Adrenal gland (tissue), 12 donors: Measurements from ENCODE around the gene ZNF155. TPM values are rescaled to one million over a fixed set of nuclear protein-coding genes. Genes with fewer than 3 reads are reported as not detected.

Experiments
- DNase-seq, 7 donors: peaks; one replicate each; pipeline ENCODE4 v3.0.0-alpha.2; 2019 to 2020
- H3K27ac ChIP-seq, 5 donors: fragments of 200-600 bp; sonication (generic) in 4 of 5; 1 replicate in 3 of 5; 2 replicates in 2 of 5; pipeline versions ENCODE4 v1.5.1 to v1.8.0; 2016 to 2020; ENCODE audit warnings: mild to moderate bottlenecking in 1 of 5
- H3K27me3 ChIP-seq: fragments of 200-600 bp; 2 replicates; pipeline ENCODE4 v1.8.0; 2021
- H3K36me3 ChIP-seq, 2 donors: fragments of 200-600 bp; replicated peaks in 1 of 2; 1 replicate in 1 of 2; 2 replicates in 1 of 2; pipeline versions ENCODE4 v1.5.1 to v1.8.0; 2018 to 2022
- H3K4me1 ChIP-seq, 2 donors: fragments of 200-600 bp; replicated peaks in 1 of 2; 1 replicate in 1 of 2; 2 replicates in 1 of 2; pipeline versions ENCODE4 v1.5.1 to v1.8.0; 2018 to 2021
- H3K4me3 ChIP-seq, 4 donors: fragments of 200-600 bp; sonication (generic) in 3 of 4; one replicate each; pipeline ENCODE4 v1.5.1; 2016 to 2018
- H3K9me3 ChIP-seq, 3 donors: fragments of 200-600 bp; sonication (generic) in 1 of 3; replicated peaks in 1 of 3; 1 replicate in 2 of 3; 2 replicates in 1 of 3; pipeline versions ENCODE4 v1.5.1 to v1.8.0; 2016 to 2021
- POLR2A ChIP-seq, 2 donors: fragments of 450-650 bp; IDR thresholded peaks; one replicate each; pipeline ENCODE4 v1.6.1; 2017; ENCODE audit warnings: antibody characterized with exemption in 2 of 2, mild to moderate bottlenecking in 2 of 2, moderate library complexity in 1 of 2
- WGBS, 4 donors: extraction: QIAGEN DNeasy Blood & Tissue Kit in 2 of 4; methylation state at CpG; one replicate each; pipeline versions ENCODE4 v1.1.5 to v1.1.7; 2013 to 2017; 5-methylcytosine and 5-hydroxymethylcytosine counted together
- intact Hi-C, 2 donors: fragments of 100-400 bp; cut with DNase I; formaldehyde crosslinking; loops; one replicate each; pipeline versions ENCODE4 v1.14.1 to v1.15.0; 2022 to 2023
- polyA plus RNA-seq, 3 donors: library from polyadenylated mRNA; stranded (reverse); fragments of 200-250 nt in 2 of 3; fragments of 350-450 nt in 1 of 3; fragmentation: Illumina TruSeq in 1 of 3; extraction: RNeasy Lipid Tissue Mini Kit (QIAGEN cat#74804) in 1 of 3; gene quantifications; one replicate each; pipeline ENCODE4 v1.2.3, GENCODE V29; 2013 to 2014
- small RNA-seq, 2 donors: library from RNA; depleted of rRNA; stranded (forward); fragments of <200 nt; gene quantifications; one replicate each; pipeline ENCODE3, GENCODE V24; 2016
- total RNA-seq, 9 donors: library from RNA; depleted of rRNA in 4 of 9; stranded (reverse); fragments of >200 nt in 4 of 9; fragments of 120-200 nt in 1 of 9; fragmentation: NEBNext Ultra II Directional in 1 of 9; extraction: Animal tissue kit (Norgen Biotek cat#: 25700) in 1 of 9; gene quantifications; one replicate each; pipeline versions ENCODE4 v1.1.0 to v1.2.4, GENCODE V29; 2013 to 2023
- TF ChIP-seq, protein P1 (sequence below), 6 experiments: fragments of 450-650 bp in 4 of 6; fragments of 200-600 bp in 2 of 6; sonication (generic) in 1 of 6; IDR thresholded peaks; 1 replicate in 5 of 6; 2 replicates in 1 of 6; pipeline versions ENCODE4 v1.5.1 to v1.8.0; 2016 to 2021; ENCODE audit warnings: antibody characterized with exemption in 6 of 6, mild to moderate bottlenecking in 2 of 6, moderate library complexity in 1 of 6
- donor health status: healthy with polysubstance abuse.
- donor health status: Bipolar disorder and iron deficiency.
- donor health status: DM: yes; HTN: yes; CAD: no.
- donor health status: DM: no; HTN: no; CAD: no.
- donor health status: DM: no; HTN: no; CAD: no.
- donor health status: DM: yes; HTN: yes; CAD: no.

Gene ZNF155
- total and polyA plus RNA-seq, 12 donors: 2.6 to 18.8 (median 11.0) TPM

DNA sequence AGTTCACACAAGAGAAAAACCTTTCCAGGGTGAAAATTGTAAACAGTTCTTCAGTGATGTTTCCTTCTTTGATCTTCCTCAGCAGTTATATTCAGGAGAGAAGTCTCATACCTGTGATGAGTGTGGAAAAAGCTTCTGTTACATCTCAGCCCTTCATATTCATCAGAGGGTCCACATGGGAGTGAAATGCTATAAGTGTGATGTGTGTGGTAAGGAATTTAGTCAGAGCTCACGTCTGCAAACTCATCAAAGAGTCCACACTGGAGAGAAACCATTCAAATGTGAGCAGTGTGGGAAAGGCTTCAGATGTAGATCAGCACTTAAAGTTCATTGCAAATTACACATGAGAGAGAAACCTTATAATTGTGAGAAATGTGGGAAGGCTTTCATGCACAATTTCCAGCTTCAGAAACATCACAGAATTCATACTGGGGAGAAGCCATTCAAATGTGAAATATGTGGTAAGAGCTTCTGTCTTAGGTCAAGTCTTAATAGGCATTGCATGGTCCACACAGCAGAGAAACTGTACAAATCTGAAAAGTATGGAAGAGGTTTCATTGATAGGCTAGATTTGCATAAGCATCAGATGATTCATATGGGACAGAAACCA, 48.1 kb downstream of the ZNF155 start:
- Histone ChIP-seq H3K4me1 (no peaks in the 10 kb centered on the region), H3K27ac (no peak overlapping the region), H3K36me3 (peaks cover 0 to 48% of the 10 kb centered on the region in 2 donors), H3K27me3 (no peaks in the 10 kb centered on the region), H3K4me3 (no peak overlapping the region), H3K9me3 (peaks cover 0 to 33% (median 16%) of the 10 kb centered on the region in 3 donors)
- WGBS, 4 donors: 81 to 97% (median 88%) methylated on average over 1 of the region's 1 CpG
- intact Hi-C loops: no loop called here
- TF ChIP-seq, protein P1, sequence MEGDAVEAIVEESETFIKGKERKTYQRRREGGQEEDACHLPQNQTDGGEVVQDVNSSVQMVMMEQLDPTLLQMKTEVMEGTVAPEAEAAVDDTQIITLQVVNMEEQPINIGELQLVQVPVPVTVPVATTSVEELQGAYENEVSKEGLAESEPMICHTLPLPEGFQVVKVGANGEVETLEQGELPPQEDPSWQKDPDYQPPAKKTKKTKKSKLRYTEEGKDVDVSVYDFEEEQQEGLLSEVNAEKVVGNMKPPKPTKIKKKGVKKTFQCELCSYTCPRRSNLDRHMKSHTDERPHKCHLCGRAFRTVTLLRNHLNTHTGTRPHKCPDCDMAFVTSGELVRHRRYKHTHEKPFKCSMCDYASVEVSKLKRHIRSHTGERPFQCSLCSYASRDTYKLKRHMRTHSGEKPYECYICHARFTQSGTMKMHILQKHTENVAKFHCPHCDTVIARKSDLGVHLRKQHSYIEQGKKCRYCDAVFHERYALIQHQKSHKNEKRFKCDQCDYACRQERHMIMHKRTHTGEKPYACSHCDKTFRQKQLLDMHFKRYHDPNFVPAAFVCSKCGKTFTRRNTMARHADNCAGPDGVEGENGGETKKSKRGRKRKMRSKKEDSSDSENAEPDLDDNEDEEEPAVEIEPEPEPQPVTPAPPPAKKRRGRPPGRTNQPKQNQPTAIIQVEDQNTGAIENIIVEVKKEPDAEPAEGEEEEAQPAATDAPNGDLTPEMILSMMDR (IDR thresholded peaks at IDR 0.05): no peak
- no peak for TF ChIP-seq POLR2A (IDR thresholded peaks at IDR 0.05)
- no peak for DNase-seq

DNA sequence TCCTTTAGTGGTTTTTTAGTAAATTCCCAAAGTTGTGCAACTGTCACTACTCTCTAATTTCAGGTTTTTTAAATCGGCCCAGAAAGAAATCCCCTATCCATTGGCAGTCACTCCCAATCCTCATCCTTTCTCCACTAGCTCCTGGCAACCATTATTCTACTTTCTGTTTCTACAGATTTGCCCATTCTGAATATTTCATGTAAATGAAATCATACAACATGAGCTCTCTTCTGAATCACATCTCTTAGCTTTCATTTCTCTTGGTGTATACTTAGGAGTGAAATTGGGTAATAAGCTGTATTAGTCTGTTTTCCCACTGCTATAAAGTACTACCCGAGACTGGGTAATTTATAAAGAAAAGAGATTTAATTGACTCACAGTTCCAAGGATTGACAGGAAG, 58.2 kb downstream of the ZNF155 start:
- no peaks in the 10 kb centered on the region for H3K36me3 ChIP-seq
- H3K4me3 ChIP-seq: no peak overlapping the region
- DNase-seq: no peak
- 61 to 64% (median 62%) methylated on average over 2 of the region's 2 CpGs for WGBS, 4 donors
- H3K4me1 ChIP-seq: no peaks in the 10 kb centered on the region
- no peak overlapping the region for H3K27ac ChIP-seq
- intact Hi-C loops: no loop called here
- H3K9me3 ChIP-seq: no peaks in the 10 kb centered on the region
- no peaks in the 10 kb centered on the region for H3K27me3 ChIP-seq
- no peak for TF ChIP-seq POLR2A (IDR thresholded peaks at IDR 0.05)
- TF ChIP-seq, protein P1 (IDR thresholded peaks at IDR 0.05): no peak

Small RNA genes within 50 kb of the gene (small RNA-seq; reads per million reads assigned to genes)
- 0 reads per million in 2 donors for gene AC006213.5

Other genes with a start within 250 kb of the ZNF155 start
- gene SMG9, start 229.2 kb upstream of the ZNF155 start, total RNA-seq: 10 to 100 TPM; 19.4 to 58.5 (median 34.4) TPM
- 10 to 100 TPM; 39.9 to 63.2 (median 51.6) TPM for gene SMG9, start 229.2 kb upstream of the ZNF155 start, polyA plus RNA-seq
- gene KCNN4, start 203.2 kb upstream of the ZNF155 start, total RNA-seq: 1 to 10 TPM in 3 of 9 donors, under 1 TPM in 6; 0.22 to 2.9 (median 0.52) TPM
- 10 to 100 TPM in 1 of 3 donors, 1 to 10 TPM in 1, under 1 TPM in 1; 0.48 to 13.0 (median 3.2) TPM for gene KCNN4, start 203.2 kb upstream of the ZNF155 start, polyA plus RNA-seq
- gene LYPD5, start 181.7 kb upstream of the ZNF155 start, total RNA-seq: 1 to 10 TPM in 5 of 9 donors, under 1 TPM in 3, not detected in 1; 0.35 to 3.0 (median 1.2) TPM
- gene LYPD5, start 181.7 kb upstream of the ZNF155 start, polyA plus RNA-seq: under 1 TPM; 0.32 to 0.55 (median 0.40) TPM
- 10 to 100 TPM in 4 of 9 donors, 1 to 10 TPM in 5; 2.8 to 24.1 (median 8.2) TPM for gene ZNF283, start 156.9 kb upstream of the ZNF155 start, total RNA-seq
- 1 to 10 TPM; 2.4 to 5.5 (median 5.0) TPM for gene ZNF283, start 156.9 kb upstream of the ZNF155 start, polyA plus RNA-seq
- 1 to 10 TPM in 7 of 9 donors, under 1 TPM in 1, not detected in 1; 0.55 to 6.5 (median 2.3) TPM for gene ZNF404, start 100.2 kb upstream of the ZNF155 start, total RNA-seq
- 10 to 100 TPM in 1 of 3 donors, 1 to 10 TPM in 2; 2.1 to 31.4 (median 7.0) TPM for gene ZNF404, start 100.2 kb upstream of the ZNF155 start, polyA plus RNA-seq
- gene ZNF45, start 48.9 kb upstream of the ZNF155 start, total RNA-seq: 10 to 100 TPM; 12.7 to 22.4 (median 17.0) TPM
- gene ZNF45, start 48.9 kb upstream of the ZNF155 start, polyA plus RNA-seq: 10 to 100 TPM in 1 of 3 donors, 1 to 10 TPM in 2; 5.8 to 16.0 (median 6.5) TPM
- gene ZNF221, start 33.0 kb upstream of the ZNF155 start, total RNA-seq: 10 to 100 TPM in 4 of 9 donors, 1 to 10 TPM in 5; 3.8 to 12.8 (median 9.2) TPM
- 1 to 10 TPM; 2.6 to 4.0 (median 3.1) TPM for gene ZNF221, start 33.0 kb upstream of the ZNF155 start, polyA plus RNA-seq
- gene ZNF230, start 18.8 kb downstream of the ZNF155 start, total RNA-seq: 1 to 10 TPM; 1.4 to 6.1 (median 4.5) TPM
- gene ZNF230, start 18.8 kb downstream of the ZNF155 start, polyA plus RNA-seq: 1 to 10 TPM; 3.0 to 3.5 (median 3.2) TPM
- 10 to 100 TPM in 1 of 9 donors, 1 to 10 TPM in 8; 2.3 to 10.9 (median 4.5) TPM for gene ZNF222, start 41.2 kb downstream of the ZNF155 start, total RNA-seq
- gene ZNF222, start 41.2 kb downstream of the ZNF155 start, polyA plus RNA-seq: 1 to 10 TPM; 4.1 to 7.8 (median 4.5) TPM
- gene ZNF223, start 67.8 kb downstream of the ZNF155 start, total RNA-seq: 10 to 100 TPM in 1 of 9 donors, 1 to 10 TPM in 8; 1.6 to 12.5 (median 6.2) TPM
- gene ZNF223, start 67.8 kb downstream of the ZNF155 start, polyA plus RNA-seq: 1 to 10 TPM; 4.9 to 6.6 (median 4.9) TPM
- 1 to 10 TPM; 1.8 to 4.3 (median 2.9) TPM for gene ZNF284, start 88.0 kb downstream of the ZNF155 start, total RNA-seq
- 1 to 10 TPM; 1.1 to 2.7 (median 2.0) TPM for gene ZNF284, start 88.0 kb downstream of the ZNF155 start, polyA plus RNA-seq
- gene ZNF224, start 110.2 kb downstream of the ZNF155 start, total RNA-seq: 10 to 100 TPM; 14.6 to 35.1 (median 29.8) TPM
- 10 to 100 TPM; 14.5 to 44.6 (median 30.8) TPM for gene ZNF224, start 110.2 kb downstream of the ZNF155 start, polyA plus RNA-seq
- 10 to 100 TPM in 1 of 9 donors, 1 to 10 TPM in 8; 3.3 to 10.3 (median 7.5) TPM for gene ZNF225, start 129.2 kb downstream of the ZNF155 start, total RNA-seq
- 1 to 10 TPM; 2.5 to 5.3 (median 3.0) TPM for gene ZNF225, start 129.2 kb downstream of the ZNF155 start, polyA plus RNA-seq
- gene ZNF234, start 157.4 kb downstream of the ZNF155 start, total RNA-seq: 10 to 100 TPM in 8 of 9 donors, 1 to 10 TPM in 1; 5.9 to 19.4 (median 13.6) TPM
- gene ZNF234, start 157.4 kb downstream of the ZNF155 start, polyA plus RNA-seq: 10 to 100 TPM in 1 of 3 donors, 1 to 10 TPM in 2; 2.4 to 11.0 (median 5.1) TPM
- 10 to 100 TPM; 18.9 to 97.7 (median 47.0) TPM for gene ZNF226, start 180.9 kb downstream of the ZNF155 start, total RNA-seq
- gene ZNF226, start 180.9 kb downstream of the ZNF155 start, polyA plus RNA-seq: 10 to 100 TPM; 21.9 to 70.2 (median 32.1) TPM
- gene ZNF227, start 228.3 kb downstream of the ZNF155 start, total RNA-seq: 10 to 100 TPM in 7 of 9 donors, 1 to 10 TPM in 2; 4.7 to 33.2 (median 19.8) TPM
- 10 to 100 TPM in 1 of 3 donors, 1 to 10 TPM in 2; 4.7 to 15.5 (median 5.2) TPM for gene ZNF227, start 228.3 kb downstream of the ZNF155 start, polyA plus RNA-seq